CD4-positive, alpha-beta memory T cell (primary cell): ENCODE measurements around the gene ZGPAT. TPM values are rescaled to one million over a fixed set of nuclear protein-coding genes. Genes with fewer than 3 reads are reported as not detected.

Source experiments
- CTCF ChIA-PET: fragments of 350-600 bp; sonication (Branson Sonifier 250); formaldehyde crosslinking; loops from one replicate; lab custom pipeline; 2021; ENCODE audit warnings: inconsistent platforms; ENCODE audit not compliant: partially characterized antibody; lab: Charles Lee
- POLR2A ChIA-PET: fragments of 350-600 bp; sonication (Branson Sonifier 250); formaldehyde crosslinking; loops from one replicate; lab custom pipeline; 2021; ENCODE audit not compliant: partially characterized antibody; lab: Charles Lee
- DNase-seq, 5 donors: peaks; one replicate each; pipeline versions ENCODE4 v3.0.0 to v3.0.0-alpha.2; 2020 to 2022; ENCODE audit warnings: mixed read lengths in 1 of 5
- H3K27ac ChIP-seq: one replicate; pipeline ENCODE4 v1.7.0; 2013; ENCODE audit warnings: low read depth, low read length
- H3K27me3 ChIP-seq: 2 replicates; pipeline ENCODE4 v1.7.0; 2013; ENCODE audit warnings: mild to moderate bottlenecking, low read length, moderate library complexity; ENCODE audit not compliant: insufficient read depth
- H3K36me3 ChIP-seq: 2 replicates; pipeline ENCODE4 v1.7.0; 2013; ENCODE audit warnings: mild to moderate bottlenecking, low read length, moderate library complexity; ENCODE audit not compliant: insufficient read depth
- H3K4me1 ChIP-seq: 2 replicates; pipeline ENCODE4 v1.7.0; 2013; ENCODE audit warnings: mild to moderate bottlenecking, low read length, moderate library complexity; ENCODE audit not compliant: insufficient read depth
- H3K4me3 ChIP-seq, 2 donors: one replicate each; pipeline ENCODE4 v1.7.0; 2013; ENCODE audit warnings: low read length in 2 of 2, mild to moderate bottlenecking in 1 of 2
- H3K9me3 ChIP-seq, 2 donors: one replicate each; pipeline ENCODE4 v1.7.0; 2013; ENCODE audit warnings: low read length in 2 of 2, control low read depth in 1 of 2; ENCODE audit not compliant: control insufficient read depth in 1 of 2
- H3K27ac Mint-ChIP-seq, 7 donors: one replicate each; pipeline ENCODE4 v1.8.0; 2020 to 2021; ENCODE audit warnings: mixed read lengths in 7 of 7, mild to moderate bottlenecking in 6 of 7, inconsistent platforms in 3 of 7, moderate library complexity in 3 of 7
- H3K27me3 Mint-ChIP-seq, 2 donors: one replicate each; pipeline ENCODE4 v1.8.0; 2020 to 2021; ENCODE audit warnings: mixed read lengths in 2 of 2
- H3K36me3 Mint-ChIP-seq, 2 donors: one replicate each; pipeline ENCODE4 v1.8.0; 2020 to 2021; ENCODE audit warnings: mixed read lengths in 2 of 2, inconsistent platforms in 1 of 2, mild to moderate bottlenecking in 1 of 2
- H3K4me1 Mint-ChIP-seq, 4 donors: one replicate each; pipeline ENCODE4 v1.8.0; 2020 to 2021; ENCODE audit warnings: mixed read lengths in 4 of 4, mild to moderate bottlenecking in 1 of 4
- H3K4me3 Mint-ChIP-seq, 8 donors: one replicate each; pipeline ENCODE4 v1.8.0; 2020 to 2021; ENCODE audit warnings: mixed read lengths in 8 of 8, mild to moderate bottlenecking in 7 of 8, moderate library complexity in 6 of 8, inconsistent platforms in 3 of 8
- H3K9me3 Mint-ChIP-seq, 8 donors: one replicate each; pipeline ENCODE4 v1.8.0; 2020 to 2021; ENCODE audit warnings: mixed read lengths in 8 of 8, mild to moderate bottlenecking in 5 of 8, inconsistent platforms in 3 of 8, moderate library complexity in 1 of 8
- intact Hi-C: fragments of 100-400 bp; cut with micrococcal nuclease; formaldehyde crosslinking; loops from one replicate; pipeline ENCODE4 v1.15.1; 2023
- polyA plus RNA-seq, 2 donors: library from polyadenylated mRNA; unstranded; fragments of 300-500 nt; fragmentation: Illumina TruSeq; gene quantifications; one replicate each; pipeline ENCODE4 v1.2.3, GENCODE V29; 2021
- total RNA-seq, 2 experiments: library from RNA; stranded (reverse); gene quantifications; one replicate each; pipeline ENCODE4 v1.2.3, GENCODE V29; 2021

Gene ZGPAT
- total and polyA plus RNA-seq, 4 experiments from 2014 or later, result 34.6 to 69.5 (median 53.5) TPM

DNA sequence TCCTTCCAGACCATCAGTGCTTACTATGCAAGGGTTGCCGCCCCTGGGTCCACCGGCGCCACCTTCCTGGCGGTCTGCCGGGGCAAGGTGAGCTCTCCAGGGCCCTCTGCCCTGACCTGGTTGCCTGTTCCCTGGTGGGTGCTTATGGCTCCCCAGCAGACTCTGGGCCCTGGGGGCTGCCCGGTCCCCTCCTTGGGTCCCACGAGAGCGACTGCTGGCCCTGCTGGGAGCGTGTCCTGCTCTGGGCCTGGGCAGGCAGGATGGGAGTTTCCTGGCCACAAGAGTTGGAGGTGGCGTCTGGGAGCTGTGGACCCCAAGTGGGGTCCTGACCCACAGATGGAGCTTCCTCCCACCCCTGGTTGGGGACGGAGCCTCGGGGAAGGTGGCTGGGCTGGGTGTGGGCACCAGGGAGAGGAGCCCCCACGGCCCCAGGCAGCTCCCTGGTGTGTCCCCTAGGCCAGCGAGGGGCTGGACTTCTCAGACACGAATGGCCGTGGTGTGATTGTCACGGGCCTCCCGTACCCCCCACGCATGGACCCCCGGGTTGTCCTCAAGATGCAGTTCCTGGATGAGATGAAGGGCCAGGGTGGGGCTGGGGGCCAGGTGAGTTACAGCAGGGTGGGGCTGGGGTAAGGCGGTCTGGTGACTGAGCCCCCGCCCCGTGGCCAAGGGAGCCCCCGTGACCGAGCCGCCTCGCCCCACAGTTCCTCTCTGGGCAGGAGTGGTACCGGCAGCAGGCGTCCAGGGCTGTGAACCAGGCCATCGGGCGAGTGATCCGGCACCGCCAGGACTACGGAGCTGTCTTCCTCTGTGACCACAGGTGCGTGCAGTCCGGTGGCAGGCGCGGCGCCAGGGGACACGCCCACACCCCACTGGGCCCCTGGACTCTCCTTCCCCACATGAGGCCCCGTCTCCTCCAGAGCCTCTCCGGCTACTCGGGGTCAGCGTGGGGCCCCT, 18.5 kb upstream of the ZGPAT start:
- Histone ChIP-seq H3K36me3 (no peaks in the 10 kb centered on the region), H3K9me3 (no peaks in the 10 kb centered on the region), H3K4me3 (no peak overlapping the region), H3K4me1 (peaks cover 16% of the 10 kb centered on the region), H3K27ac (no peak overlapping the region), H3K27me3 (no peaks in the 10 kb centered on the region)
- H3K36me3 Mint-ChIP-seq, result peaks cover 0 to 2% of the 10 kb centered on the region in 2 donors
- ChIA-PET CTCF (no interaction called here), POLR2A (interaction anchor here (0.6 to 2.4 kb wide), 4 partner anchors 8 to 175 kb away, joined by 3 to 6 read pairs (median 4); partner anchors contain the start of genes ARFRP1, LIME1 and ZGPAT)
- no peak overlapping the region for H3K4me3 Mint-ChIP-seq
- peaks cover 0 to 3% (median 0%) of the 10 kb centered on the region in 8 donors for H3K9me3 Mint-ChIP-seq
- DNase-seq, result no peak
- H3K27ac Mint-ChIP-seq, result no peak overlapping the region
- intact Hi-C loops, result no loop called here
- H3K27me3 Mint-ChIP-seq, result no peaks in the 10 kb centered on the region
- peaks cover 0 to 10% (median 1%) of the 10 kb centered on the region in 4 donors for H3K4me1 Mint-ChIP-seq

- H3K36me3 ChIP-seq, result no peaks in the 10 kb centered on the region
- no peaks in the 10 kb centered on the region for H3K27me3 Mint-ChIP-seq
- CTCF ChIA-PET, result no interaction called here
- H3K27ac Mint-ChIP-seq, result no peak overlapping the region
- peaks cover 0 to 10% (median 1%) of the 10 kb centered on the region in 4 donors for H3K4me1 Mint-ChIP-seq
- no peak for DNase-seq
- peaks cover 0 to 2% of the 10 kb centered on the region in 2 donors for H3K36me3 Mint-ChIP-seq
- peaks cover 16% of the 10 kb centered on the region for H3K4me1 ChIP-seq
- no peaks in the 10 kb centered on the region for H3K27me3 ChIP-seq
- H3K27ac ChIP-seq, result no peak overlapping the region
- no peaks in the 10 kb centered on the region for H3K9me3 ChIP-seq
- intact Hi-C loops, result no loop called here
- H3K4me3 Mint-ChIP-seq, result no peak overlapping the region
- H3K4me3 ChIP-seq, result no peak overlapping the region
- H3K9me3 Mint-ChIP-seq, result peaks cover 0 to 3% (median 0%) of the 10 kb centered on the region in 8 donors
- POLR2A ChIA-PET, result interaction anchor here (1.9 to 2.4 kb wide), 2 partner anchors 32 to 47 kb away, joined by 5 to 8 read pairs; partner anchors contain the start of genes LIME1 and RTEL1
Measured at GRCh38 chr20:63690003-63690897, 17.6 kb upstream of the ZGPAT start.

DNA sequence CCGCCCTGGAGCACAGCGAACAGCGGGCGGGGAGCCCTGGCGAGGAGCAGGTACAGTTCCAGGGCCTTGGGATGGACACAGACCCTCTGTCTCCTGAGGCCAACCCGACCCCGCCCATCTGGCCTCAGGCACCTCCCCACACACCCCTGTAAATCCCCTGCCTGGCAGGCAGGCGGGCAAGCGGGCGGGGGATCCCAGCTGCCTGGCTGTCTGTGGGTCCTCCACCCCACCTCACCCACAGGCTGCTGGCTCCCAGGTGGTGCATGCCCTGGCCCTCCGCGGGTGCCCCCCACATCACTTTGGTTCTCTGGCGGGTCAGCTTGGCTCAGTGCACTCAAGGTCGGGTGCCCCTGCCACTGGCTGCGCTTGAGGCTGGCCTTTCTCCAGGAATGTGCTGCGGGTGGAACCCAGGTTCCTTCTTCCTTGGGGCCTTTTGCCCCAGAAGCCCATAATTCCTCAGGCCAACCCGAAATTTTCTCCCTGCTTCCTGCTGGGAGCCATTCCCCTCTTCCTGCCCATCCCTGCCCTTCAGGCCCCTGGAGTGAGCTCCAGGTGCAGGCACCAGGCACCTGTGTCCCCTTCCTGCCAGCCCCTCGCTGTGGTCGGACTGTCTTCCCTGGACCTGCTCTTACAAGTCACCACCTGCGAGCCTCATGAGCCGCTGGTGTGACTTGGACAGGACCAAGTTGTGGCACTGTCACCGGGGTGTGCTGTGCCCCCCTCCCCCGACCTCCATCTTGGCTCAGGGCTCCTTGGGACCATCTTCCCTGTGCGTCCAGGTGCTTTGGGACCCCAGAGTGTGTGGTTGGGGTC, 16.7 kb upstream of the ZGPAT start:
- Histone ChIP-seq H3K4me3 (no peak overlapping the region), H3K36me3 (no peaks in the 10 kb centered on the region), H3K9me3 (no peaks in the 10 kb centered on the region), H3K27me3 (no peaks in the 10 kb centered on the region), H3K4me1 (peaks cover 18% of the 10 kb centered on the region), H3K27ac (no peak overlapping the region)
- no peak overlapping the region for H3K4me3 Mint-ChIP-seq
- peaks cover 0 to 3% (median 0%) of the 10 kb centered on the region in 8 donors for H3K9me3 Mint-ChIP-seq
- DNase-seq, result no peak
- intact Hi-C loops, result no loop called here
- H3K4me1 Mint-ChIP-seq, result peaks cover 2 to 10% (median 2%) of the 10 kb centered on the region in 4 donors
- H3K27me3 Mint-ChIP-seq, result no peaks in the 10 kb centered on the region
- peaks cover 0 to 2% of the 10 kb centered on the region in 2 donors for H3K36me3 Mint-ChIP-seq
- ChIA-PET POLR2A (interaction anchor here (1.4 to 1.9 kb wide), 2 partner anchors 33 to 45 kb away, joined by 4 to 8 read pairs; partner anchors contain the start of genes LIME1 and RTEL1), CTCF (no interaction called here)
- H3K27ac Mint-ChIP-seq, result no peak overlapping the region

DNA sequence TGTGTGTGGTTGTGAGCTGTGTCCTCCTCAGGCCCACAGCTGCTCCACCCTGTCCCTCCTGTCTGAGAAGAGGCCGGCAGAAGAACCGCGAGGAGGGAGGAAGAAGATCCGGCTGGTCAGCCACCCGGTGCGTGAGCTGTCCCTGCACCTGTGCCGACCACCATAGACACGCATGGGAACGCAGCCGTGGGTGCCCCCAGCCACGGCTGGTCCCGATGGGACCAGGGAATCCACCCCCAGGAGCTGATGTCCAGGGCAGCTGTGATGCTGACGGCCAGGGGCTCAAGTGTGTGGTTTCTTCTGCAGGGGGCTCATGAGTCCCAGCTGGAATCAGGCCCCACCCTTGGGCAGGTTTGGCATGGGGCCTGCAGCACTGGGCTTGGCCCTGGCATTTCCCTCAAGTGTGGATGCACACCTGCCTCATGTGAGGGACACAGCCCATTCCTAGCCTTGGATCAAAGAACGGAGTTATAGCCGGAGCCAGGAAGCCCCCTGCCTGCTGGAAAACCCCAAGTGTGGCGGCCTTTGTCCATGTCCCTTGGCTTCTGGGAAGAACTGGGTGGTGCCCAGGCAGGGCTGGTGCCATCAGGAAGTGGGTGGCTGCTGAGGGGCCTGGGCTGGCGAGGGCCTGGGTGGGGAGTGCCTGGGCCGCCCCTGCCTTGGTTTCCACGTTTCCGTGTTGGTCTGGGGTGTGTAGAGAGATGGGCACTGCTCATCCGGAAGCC, 16.0 kb upstream of the ZGPAT start:
- H3K27me3 Mint-ChIP-seq, result no peaks in the 10 kb centered on the region
- no peak overlapping the region for H3K4me3 Mint-ChIP-seq
- no peak for DNase-seq
- H3K4me1 ChIP-seq, result peaks cover 21% of the 10 kb centered on the region
- H3K27ac Mint-ChIP-seq, result peak overlapping the region in 1 of 7 donors; percentile 64
- H3K36me3 Mint-ChIP-seq, result peaks cover 0 to 2% of the 10 kb centered on the region in 2 donors
- no peak overlapping the region for H3K27ac ChIP-seq
- CTCF ChIA-PET, result no interaction called here
- no peak overlapping the region for H3K4me3 ChIP-seq
- H3K4me1 Mint-ChIP-seq, result peaks cover 3 to 10% (median 5%) of the 10 kb centered on the region in 4 donors
- no peaks in the 10 kb centered on the region for H3K27me3 ChIP-seq
- intact Hi-C loops, result no loop called here
- POLR2A ChIA-PET, result interaction anchor here (1.4 to 1.9 kb wide), 2 partner anchors 34 to 44 kb away, joined by 4 to 8 read pairs; partner anchors contain the start of genes LIME1 and RTEL1
- H3K36me3 ChIP-seq, result no peaks in the 10 kb centered on the region
- H3K9me3 Mint-ChIP-seq, result peaks cover 0 to 3% (median 0%) of the 10 kb centered on the region in 8 donors
- H3K9me3 ChIP-seq, result no peaks in the 10 kb centered on the region

GRCh38 chr20:63692436-63693082, 15.3 kb upstream of the ZGPAT start:
- Mint-ChIP-seq H3K36me3 (peaks cover 0 to 2% of the 10 kb centered on the region in 2 donors), H3K9me3 (peaks cover 0 to 3% (median 0%) of the 10 kb centered on the region in 8 donors), H3K4me1 (peaks cover 6 to 12% (median 8%) of the 10 kb centered on the region in 4 donors), H3K4me3 (no peak overlapping the region), H3K27ac (peak overlapping the region in 3 of 7 donors; percentile 29 to 64 (median 42)), H3K27me3 (no peaks in the 10 kb centered on the region)
- ChIA-PET CTCF (no interaction called here), POLR2A (interaction anchor here (1.4 to 1.9 kb wide), 2 partner anchors 34 to 44 kb away, joined by 4 to 8 read pairs; partner anchors contain the start of genes LIME1 and RTEL1)
- intact Hi-C loops, result no loop called here
- H3K27me3 ChIP-seq, result no peaks in the 10 kb centered on the region
- no peaks in the 10 kb centered on the region for H3K9me3 ChIP-seq
- no peak for DNase-seq
- H3K4me1 ChIP-seq, result peaks cover 21% of the 10 kb centered on the region
- H3K36me3 ChIP-seq, result no peaks in the 10 kb centered on the region
- H3K27ac ChIP-seq, result no peak overlapping the region
- no peak overlapping the region for H3K4me3 ChIP-seq
